Smooth muscle cell (in vitro differentiated cells): Measurements from ENCODE around the gene CPM. TPM values are rescaled to one million over a fixed set of nuclear protein-coding genes. Genes with fewer than 3 reads are reported as not detected.
A peak's percentile ranks its signal among the peaks of the same experiment; 100 is the strongest.
"Not testable (repeated sequence)": the region's sequence is repeated elsewhere in the genome, so short reads cannot be mapped to it uniquely, and the experiment has no call there.

Experiments
- DNase-seq: peaks from one replicate; lab custom pipeline; 2025; ENCODE audit not compliant: unreplicated experiment; lab: John Stamatoyannopoulos, UW
- H2AFZ ChIP-seq: fragments of 200-600 bp; sonication (generic); 2 replicates; pipeline ENCODE4 v1.6.0; 2016; ENCODE audit warnings: antibody characterized with exemption, low read depth, mild to moderate bottlenecking
- H3F3A ChIP-seq: fragments of 200-600 bp; sonication (generic); 2 replicates; pipeline ENCODE4 v1.6.0; 2017; ENCODE audit warnings: antibody characterized with exemption, low read depth
- H3K27ac ChIP-seq: fragments of 200-600 bp; sonication (generic); 2 replicates; pipeline ENCODE4 v1.5.1; 2016; ENCODE audit warnings: low read depth, mild to moderate bottlenecking
- H3K27me3 ChIP-seq: fragments of 200-600 bp; sonication (generic); 2 replicates; pipeline ENCODE4 v1.6.1; 2016; ENCODE audit warnings: low read depth, mild to moderate bottlenecking
- H3K36me3 ChIP-seq: fragments of 200-600 bp; sonication (generic); 2 replicates; pipeline ENCODE4 v1.5.1; 2016; ENCODE audit warnings: low read depth
- H3K4me1 ChIP-seq: fragments of 200-600 bp; sonication (generic); 2 replicates; pipeline ENCODE4 v1.5.1; 2016; ENCODE audit warnings: low read depth
- H3K4me2 ChIP-seq: fragments of 200-600 bp; sonication (generic); 2 replicates; pipeline ENCODE4 v1.6.0; 2016; ENCODE audit warnings: mild to moderate bottlenecking
- H3K4me3 ChIP-seq: fragments of 200-600 bp; sonication (generic); 2 replicates; pipeline ENCODE4 v1.5.1; 2016; ENCODE audit warnings: mild to moderate bottlenecking
- H3K79me2 ChIP-seq: fragments of 200-600 bp; sonication (generic); 2 replicates; pipeline ENCODE4 v1.6.0; 2016; ENCODE audit warnings: low read depth, mild to moderate bottlenecking
- H3K9ac ChIP-seq: fragments of 200-600 bp; sonication (generic); 2 replicates; pipeline ENCODE4 v1.6.0; 2016; ENCODE audit warnings: low read depth
- H3K9me3 ChIP-seq: fragments of 200-600 bp; sonication (generic); replicated peaks from 2 replicates; pipeline ENCODE4 v1.5.1; 2016; ENCODE audit warnings: low read depth
- H4K20me1 ChIP-seq: fragments of 200-600 bp; sonication (generic); 2 replicates; pipeline ENCODE4 v1.6.0; 2016; ENCODE audit warnings: low read depth
- CTCF ChIP-seq: fragments of 200-600 bp; sonication (generic); IDR thresholded peaks from 2 replicates; pipeline ENCODE4 v1.5.1; 2017; ENCODE audit warnings: borderline replicate concordance, mild to moderate bottlenecking, antibody characterized with exemption; ENCODE audit not compliant: insufficient read depth, poor library complexity, severe bottlenecking
- WGBS: methylation state at CpG from one replicate; pipeline ENCODE4 v1.1.7; 2016; ENCODE audit warnings: low lambda C conversion rate; 5-methylcytosine and 5-hydroxymethylcytosine counted together
- polyA plus RNA-seq: library from polyadenylated mRNA; unstranded; fragments of >200 nt; fragmentation: Nextera tagmentation; extraction: Ambion mirVana; gene quantifications from 2 replicates; pipeline ENCODE4 v1.2.1, GENCODE V29; 2016
- total RNA-seq: library from RNA; depleted of rRNA; stranded (reverse); fragments of >200 nt; gene quantifications from 2 replicates; pipeline ENCODE4 v1.2.3, GENCODE V29; 2014

Gene CPM
- total and polyA plus RNA-seq, 2 experiments from 2014 or later, result 0.57 to 6.2 TPM

GRCh38 chr12:68813242-68813593, 119.8 kb downstream of the CPM start:
- 66% methylated on average over 2 of the region's 2 CpGs for WGBS
- H3K4me2 ChIP-seq, result peak overlapping the region; percentile 98
- no peak for TF ChIP-seq CTCF

GRCh38 chr12:68812553-68813241, 120.3 kb downstream of the CPM start:
- H4K20me1 ChIP-seq, result peaks cover 87% of the 10 kb centered on the region
- 44% methylated on average over 1 of the region's 1 CpG for WGBS
- peaks cover 2% of the 10 kb centered on the region for H3F3A ChIP-seq
- no peak for DNase-seq
- no peaks in the 10 kb centered on the region for H3K27me3 ChIP-seq
- H3K36me3 ChIP-seq, result peaks cover 37% of the 10 kb centered on the region
- no peak for TF ChIP-seq CTCF
- H3K4me2 ChIP-seq, result peak overlapping the region; percentile 98
- no peak overlapping the region for H2AFZ ChIP-seq
- H3K4me1 ChIP-seq, result peaks cover 6% of the 10 kb centered on the region
- peak overlapping the region; percentile 26 for H3K27ac ChIP-seq
- H3K4me3 ChIP-seq, result peak overlapping the region; percentile 73
- H3K9me3 ChIP-seq, result no peaks in the 10 kb centered on the region
- H3K79me2 ChIP-seq, result peaks cover 82% of the 10 kb centered on the region
- H3K9ac ChIP-seq, result no peak overlapping the region

More at GRCh38 chr12:68813242-68813593, 119.8 kb downstream of the CPM start:
- no peak for DNase-seq
- peaks cover 41% of the 10 kb centered on the region for H3K36me3 ChIP-seq
- peak overlapping the region; percentile 26 for H3K27ac ChIP-seq
- H2AFZ ChIP-seq, result no peak overlapping the region
- peaks cover 2% of the 10 kb centered on the region for H3F3A ChIP-seq
- H3K9me3 ChIP-seq, result no peaks in the 10 kb centered on the region
- H3K27me3 ChIP-seq, result no peaks in the 10 kb centered on the region
- peaks cover 87% of the 10 kb centered on the region for H3K79me2 ChIP-seq
- peaks cover 92% of the 10 kb centered on the region for H4K20me1 ChIP-seq
- no peak overlapping the region for H3K9ac ChIP-seq
- H3K4me3 ChIP-seq, result peak overlapping the region; percentile 73
- peaks cover 6% of the 10 kb centered on the region for H3K4me1 ChIP-seq

- H3K27me3 ChIP-seq, H3F3A ChIP-seq, H3K9me3 ChIP-seq, H2AFZ ChIP-seq, H3K9ac ChIP-seq, DNase-seq, H3K27ac ChIP-seq: not testable (repeated sequence)
- peaks cover 31% of the 10 kb centered on the region for H3K36me3 ChIP-seq
- peaks cover 73% of the 10 kb centered on the region for H3K79me2 ChIP-seq
- H4K20me1 ChIP-seq, result peaks cover 76% of the 10 kb centered on the region
- H3K4me3 ChIP-seq, result peak overlapping the region; percentile 73
- H3K4me1 ChIP-seq, result peaks cover 13% of the 10 kb centered on the region
- H3K4me2 ChIP-seq, result peak overlapping the region; percentile 98
- 98% methylated on average over 6 of the region's 6 CpGs for WGBS
Observed at GRCh38 chr12:68811573-68811972, 121.4 kb downstream of the CPM start.

- H3K4me1 ChIP-seq, result peaks cover 13% of the 10 kb centered on the region
- H3F3A ChIP-seq, H2AFZ ChIP-seq, H3K9me3 ChIP-seq, DNase-seq, H3K9ac ChIP-seq, H3K27me3 ChIP-seq: not testable (repeated sequence)
- peak overlapping the region; percentile 73 for H3K4me3 ChIP-seq
- peaks cover 20% of the 10 kb centered on the region for H3K36me3 ChIP-seq
- peak overlapping the region; percentile 98 for H3K4me2 ChIP-seq
- peaks cover 60% of the 10 kb centered on the region for H4K20me1 ChIP-seq
- peak overlapping the region; percentile 99 for H3K27ac ChIP-seq
- H3K79me2 ChIP-seq, result peaks cover 61% of the 10 kb centered on the region
- 97% methylated on average over 13 of the region's 13 CpGs for WGBS
Observed at GRCh38 chr12:68810027-68810389, 123.0 kb downstream of the CPM start.
